Endothelial cell of umbilical vein (primary cell): Measurements from ENCODE around the gene KMT2C. TPM values are rescaled to one million over a fixed set of nuclear protein-coding genes. Genes with fewer than 3 reads are reported as not detected.

Source experiments
- BruUV-seq: library from RNA; stranded (reverse); fragments of 400-500 nt; replicated peaks from 2 replicates; lab custom pipeline; 2021; lab: Mats Ljungman, UMichigan
- CTCF ChIA-PET: fragments of 300-600, 350-600 bp; sonication (Branson Sonifier 250); formaldehyde crosslinking; loops from one replicate; lab custom pipeline; 2021; ENCODE audit warnings: antibody characterized with exemption, inconsistent platforms; lab: Charles Lee
- POLR2A ChIA-PET: fragments of 300-600, 350-600 bp; sonication (Branson Sonifier 250); formaldehyde crosslinking; loops from one replicate; lab custom pipeline; 2021; ENCODE audit warnings: antibody characterized with exemption, inconsistent platforms; lab: Charles Lee
- DNase-seq: peaks from one replicate; pipeline ENCODE4 v3.0.0-alpha.2; 2011; ENCODE audit warnings: low read depth, low spot score
- FAIRE-seq: peaks from 2 replicates; lab custom pipeline; 2011; peaks lifted over from hg19 to GRCh38; lab: Jason Lieb, UNC
- H2AFZ ChIP-seq: 2 replicates; pipeline ENCODE4 v1.6.0; 2012; ENCODE audit warnings: low read depth, low read length, control low read depth, inconsistent platforms
- H3K27ac ChIP-seq: 2 replicates; pipeline ENCODE4 v1.5.1; 2011; ENCODE audit warnings: low read depth, mild to moderate bottlenecking, control low read depth, low read length, moderate library complexity; ENCODE audit not compliant: insufficient read depth
- H3K27me3 ChIP-seq, 2 experiments: 2 replicates each; pipeline versions ENCODE4 v1.6.0 to v1.6.1; 2011; ENCODE audit warnings: low read length in 2 of 2, mixed read lengths in 1 of 2; ENCODE audit not compliant: control insufficient read depth in 2 of 2, insufficient read depth in 2 of 2
- H3K36me3 ChIP-seq, 2 experiments: 2 replicates in 1 of 2; 3 replicates in 1 of 2; pipeline ENCODE4 v1.5.1; 2011; ENCODE audit warnings: low read length in 2 of 2, mild to moderate bottlenecking in 1 of 2, moderate library complexity in 1 of 2; ENCODE audit not compliant: control insufficient read depth in 2 of 2, insufficient read depth in 2 of 2; ENCODE audit errors: extremely low read depth in 1 of 2
- H3K4me1 ChIP-seq: 3 replicates; pipeline ENCODE4 v1.5.1; 2011; ENCODE audit warnings: mild to moderate bottlenecking, low read length; ENCODE audit not compliant: control insufficient read depth, insufficient read depth; ENCODE audit errors: extremely low read depth
- H3K4me2 ChIP-seq: 2 replicates; pipeline ENCODE4 v1.6.1; 2011; ENCODE audit warnings: low read length, control low read depth, mixed read lengths; ENCODE audit not compliant: insufficient read depth
- H3K4me3 ChIP-seq, 3 experiments: fragments of 200-600 bp in 1 of 3; sonication (generic), shearing (Covaris generic) in 1 of 3; replicated peaks in 1 of 3; 2 replicates each; pipeline ENCODE4 v1.5.1; 2011 to 2016; ENCODE audit warnings: control low read depth in 3 of 3, low read length in 3 of 3, mild to moderate bottlenecking in 2 of 3, inconsistent platforms in 1 of 3, low read depth in 1 of 3, moderate library complexity in 1 of 3; ENCODE audit not compliant: insufficient read depth in 1 of 3
- H3K79me2 ChIP-seq: 2 replicates; pipeline ENCODE4 v1.6.0; 2012; ENCODE audit warnings: low read length, inconsistent platforms; ENCODE audit not compliant: control insufficient read depth, insufficient read depth
- H3K9ac ChIP-seq: replicated peaks from 2 replicates; pipeline ENCODE3; 2011; ENCODE audit warnings: low read length, control low read depth; ENCODE audit not compliant: insufficient read depth; ENCODE audit errors: extremely low read depth
- H3K9me1 ChIP-seq: replicated peaks from 3 replicates; pipeline ENCODE4 v1.6.0; 2011; ENCODE audit warnings: mild to moderate bottlenecking, low read length; ENCODE audit not compliant: control insufficient read depth, insufficient read depth; ENCODE audit errors: extremely low read depth
- H3K9me3 ChIP-seq: replicated peaks from 2 replicates; pipeline ENCODE4 v1.5.1; 2012; ENCODE audit warnings: low read length, inconsistent platforms; ENCODE audit not compliant: control insufficient read depth, insufficient read depth
- H4K20me1 ChIP-seq: replicated peaks from 2 replicates; pipeline ENCODE3; 2011; ENCODE audit warnings: mild to moderate bottlenecking, low read length; ENCODE audit not compliant: control insufficient read depth, insufficient read depth; ENCODE audit errors: extremely low read depth
- EZH2 ChIP-seq: IDR thresholded peaks from 2 replicates; pipeline ENCODE4 v1.6.1; 2012; ENCODE audit warnings: borderline replicate concordance, low read depth, mild to moderate bottlenecking, moderate library complexity, low read length, inconsistent platforms; ENCODE audit not compliant: severe bottlenecking
- FOS ChIP-seq: IDR thresholded peaks from 2 replicates; pipeline ENCODE4 v1.6.1; 2011; ENCODE audit warnings: mild to moderate bottlenecking, low read length, moderate library complexity, borderline replicate concordance; ENCODE audit not compliant: insufficient read depth
- GATA2 ChIP-seq: IDR thresholded peaks from 2 replicates; pipeline ENCODE4 v1.7.0; 2011; ENCODE audit warnings: low read depth, mild to moderate bottlenecking, moderate library complexity, mixed read lengths, low read length; ENCODE audit not compliant: insufficient read length, insufficient read depth
- JUN ChIP-seq: IDR thresholded peaks from 2 replicates; pipeline ENCODE4 v1.6.1; 2011; ENCODE audit warnings: borderline replicate concordance, low read depth; ENCODE audit not compliant: insufficient read length, insufficient read depth
- MAX ChIP-seq: IDR thresholded peaks from 2 replicates; pipeline ENCODE4 v1.6.1; 2011; ENCODE audit not compliant: insufficient read depth, insufficient read length
- MYC ChIP-seq: IDR thresholded peaks from one replicate; pipeline ENCODE4 v1.6.1; 2011; ENCODE audit warnings: mild to moderate bottlenecking, low read depth, low read length
- POLR2A ChIP-seq: IDR thresholded peaks from 2 replicates; pipeline ENCODE4 v1.6.1; 2012; ENCODE audit warnings: low read depth, mild to moderate bottlenecking, control low read depth, low read length
- POLR2AphosphoS5 ChIP-seq: IDR thresholded peaks from 2 replicates; pipeline ENCODE4 v1.6.1; 2012; ENCODE audit warnings: low read depth, mild to moderate bottlenecking, control low read depth, low read length, moderate library complexity; ENCODE audit not compliant: insufficient read depth
- dilution Hi-C: fragments of 300-500 bp; cut with MboI; formaldehyde crosslinking; loops from one replicate; pipeline ENCODE4 v1.15.0; 2019; ENCODE audit warnings: low sequenced_read_pairs; ENCODE audit not compliant: extremely low pct_ligation_motif_present
- intact Hi-C: fragments of 100-400 bp; cut with micrococcal nuclease; formaldehyde crosslinking; loops from one replicate; pipeline ENCODE4 v1.10.0; 2022
- polyA plus RNA-seq, 4 experiments: library from polyadenylated mRNA; depleted of rRNA in 3 of 4; stranded (reverse) in 3 of 4; unstranded in 1 of 4; fragments of >200 nt; gene quantifications; 2 replicates each; pipeline versions ENCODE4 v1.2.1 to v1.2.3, GENCODE V29; 2011 to 2012; ENCODE audit warnings: missing spikeins in 1 of 4
- total RNA-seq: library from RNA; stranded (reverse); gene quantifications from 2 replicates; pipeline ENCODE4 v1.2.3, GENCODE V29; 2021
- TF ChIP-seq, protein P1 (sequence below), 2 donors: IDR thresholded peaks; 1 replicate in 1 of 2; 2 replicates in 1 of 2; pipeline ENCODE4 v1.5.1; 2011; ENCODE audit warnings: low read length in 2 of 2, mild to moderate bottlenecking in 2 of 2, moderate library complexity in 2 of 2, control low read depth in 1 of 2, inconsistent platforms in 1 of 2, low read depth in 1 of 2; ENCODE audit not compliant: insufficient read depth in 1 of 2; ENCODE audit errors: extremely low read depth in 1 of 2

The KMT2C gene
- total and polyA plus RNA-seq, 2 donors (not counting 3 experiments of a cell fraction or from before 2014, with no cell fraction given), result 8.0 to 53.7 TPM

DNA sequence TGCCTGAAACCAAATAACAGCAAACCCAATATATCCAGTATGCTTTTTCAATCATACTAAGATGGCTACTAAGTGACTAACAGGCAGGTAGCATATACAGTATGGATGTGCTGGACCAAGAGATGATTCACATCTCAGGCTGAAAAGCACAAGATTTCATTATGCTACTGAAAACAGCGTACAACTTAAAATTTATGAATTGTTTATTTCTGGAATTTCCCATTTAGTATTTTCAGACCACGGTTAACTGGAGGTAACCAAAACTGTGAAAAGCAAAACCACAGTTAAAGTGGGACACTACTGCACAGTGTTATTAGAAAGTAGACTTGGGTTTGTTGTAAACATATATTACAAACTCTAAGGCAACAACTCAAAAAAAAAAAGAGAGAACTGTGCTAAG lies 91.5 kb downstream of the KMT2C start:
- CTCF ChIA-PET, result no interaction called here
- H3K79me2 ChIP-seq, result peaks cover 40% of the 10 kb centered on the region
- H4K20me1 ChIP-seq, result peaks cover 4% of the 10 kb centered on the region
- BruUV-seq, result no TSS peak
- no peak overlapping the region for H2AFZ ChIP-seq
- intact Hi-C loops, result no loop called here
- H3K4me1 ChIP-seq, result no peaks in the 10 kb centered on the region
- POLR2A ChIA-PET, result no interaction called here
- no peaks in the 10 kb centered on the region for H3K9me3 ChIP-seq
- no peaks in the 10 kb centered on the region for H3K27me3 ChIP-seq
- no peak overlapping the region for H3K4me2 ChIP-seq
- no peak for TF ChIP-seq MYC
- TF ChIP-seq MAX, result no peak
- no peak for TF ChIP-seq POLR2AphosphoS5
- TF ChIP-seq JUN, result no peak
- no peak for TF ChIP-seq GATA2
- TF ChIP-seq POLR2A, result no peak
- TF ChIP-seq, protein P1, sequence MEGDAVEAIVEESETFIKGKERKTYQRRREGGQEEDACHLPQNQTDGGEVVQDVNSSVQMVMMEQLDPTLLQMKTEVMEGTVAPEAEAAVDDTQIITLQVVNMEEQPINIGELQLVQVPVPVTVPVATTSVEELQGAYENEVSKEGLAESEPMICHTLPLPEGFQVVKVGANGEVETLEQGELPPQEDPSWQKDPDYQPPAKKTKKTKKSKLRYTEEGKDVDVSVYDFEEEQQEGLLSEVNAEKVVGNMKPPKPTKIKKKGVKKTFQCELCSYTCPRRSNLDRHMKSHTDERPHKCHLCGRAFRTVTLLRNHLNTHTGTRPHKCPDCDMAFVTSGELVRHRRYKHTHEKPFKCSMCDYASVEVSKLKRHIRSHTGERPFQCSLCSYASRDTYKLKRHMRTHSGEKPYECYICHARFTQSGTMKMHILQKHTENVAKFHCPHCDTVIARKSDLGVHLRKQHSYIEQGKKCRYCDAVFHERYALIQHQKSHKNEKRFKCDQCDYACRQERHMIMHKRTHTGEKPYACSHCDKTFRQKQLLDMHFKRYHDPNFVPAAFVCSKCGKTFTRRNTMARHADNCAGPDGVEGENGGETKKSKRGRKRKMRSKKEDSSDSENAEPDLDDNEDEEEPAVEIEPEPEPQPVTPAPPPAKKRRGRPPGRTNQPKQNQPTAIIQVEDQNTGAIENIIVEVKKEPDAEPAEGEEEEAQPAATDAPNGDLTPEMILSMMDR (IDR thresholded peaks at IDR 0.05; ENCODE audit: extremely low read depth in 1 of 2, insufficient read depth in 1 of 2, low read depth in 1 of 2, low read length in 2 of 2), result no peak
- TF ChIP-seq EZH2, result no peak
- no peak for TF ChIP-seq FOS
- DNase-seq, result no peak
- dilution Hi-C loops, result no loop called here
- H3K36me3 ChIP-seq, result no peaks in the 10 kb centered on the region
- no peak overlapping the region for H3K4me3 ChIP-seq
- no peaks in the 10 kb centered on the region for H3K9me1 ChIP-seq
- no peak overlapping the region for H3K9ac ChIP-seq
- no peak for FAIRE-seq
- H3K27ac ChIP-seq, result no peak overlapping the region
